NOMO-1 treated with dmso at 0.1 percent for 144 hours (cell line): ENCODE data around the gene ART3.
A peak's percentile ranks its signal among the peaks of the same experiment; 100 is the strongest.

Experiments used
- DNase-seq: peaks from one replicate; lab custom pipeline; 2025; ENCODE audit not compliant: unreplicated experiment; lab: John Stamatoyannopoulos, UW

Gene ART3

GRCh38 chr4:76144546-76144945 is 70.0 kb downstream of the ART3 start:
- DNase-seq: no peak

- peak; percentile 26 for DNase-seq
These were observed 73.1 kb downstream of the ART3 start for GRCh38 chr4:76147454-76148141.

- DNase-seq: peak; percentile 96
These were observed 73.8 kb downstream of the ART3 start, which contains the start of gene NUP54 for GRCh38 chr4:76148142-76148865. NUP54 (minus strand) TSS chr4:76148397; CDS start chr4:76148374, 23 bp downstream.

- DNase-seq: no peak
These were observed 78.8 kb downstream of the ART3 start for GRCh38 chr4:76153356-76153755.

GRCh38 chr4:76155979-76156378 is 81.5 kb downstream of the ART3 start:
- no peak for DNase-seq

- DNase-seq: no peak
These were observed 82.1 kb downstream of the ART3 start for GRCh38 chr4:76156635-76157034.

- DNase-seq: peak; percentile 41
These were observed 85.8 kb downstream of the ART3 start for GRCh38 chr4:76160355-76160754.
